ENCODE data around the gene IL9.

IL9 gene

DNA sequence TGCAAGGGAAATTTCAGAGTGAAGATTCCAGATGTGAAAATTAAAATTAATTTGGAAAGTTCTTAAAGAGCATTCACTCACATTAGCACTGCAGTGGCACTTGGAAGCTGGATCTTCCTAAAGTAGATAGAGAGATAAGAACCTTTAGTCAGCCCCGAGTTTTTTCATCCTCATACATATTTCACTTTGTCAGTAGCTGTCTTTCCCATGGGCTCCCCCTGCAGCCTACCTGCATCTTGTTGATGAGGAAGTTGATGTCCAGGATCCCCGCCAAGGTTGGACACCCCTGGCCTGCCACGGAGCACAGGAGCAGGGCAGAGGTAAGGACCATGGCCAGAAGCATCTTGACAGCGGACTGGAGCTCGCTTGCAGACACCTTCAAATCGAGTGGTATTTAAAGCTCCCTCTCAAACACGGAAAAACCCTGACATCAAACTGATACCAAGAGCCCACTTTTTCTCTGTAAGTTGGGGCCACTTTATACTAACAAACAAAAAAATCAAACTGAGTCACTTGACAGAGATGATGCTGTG lies at the start of gene IL9:
Gene IL9, minus strand, starts transcription at position 368 of the 533 bp plus-strand sequence. Its CDS starts 25 bp downstream, at position 343.
- no peak for DNase-seq (ENCODE audit: extremely low read depth, low read depth)
- TF ChIP-seq, protein P1, sequence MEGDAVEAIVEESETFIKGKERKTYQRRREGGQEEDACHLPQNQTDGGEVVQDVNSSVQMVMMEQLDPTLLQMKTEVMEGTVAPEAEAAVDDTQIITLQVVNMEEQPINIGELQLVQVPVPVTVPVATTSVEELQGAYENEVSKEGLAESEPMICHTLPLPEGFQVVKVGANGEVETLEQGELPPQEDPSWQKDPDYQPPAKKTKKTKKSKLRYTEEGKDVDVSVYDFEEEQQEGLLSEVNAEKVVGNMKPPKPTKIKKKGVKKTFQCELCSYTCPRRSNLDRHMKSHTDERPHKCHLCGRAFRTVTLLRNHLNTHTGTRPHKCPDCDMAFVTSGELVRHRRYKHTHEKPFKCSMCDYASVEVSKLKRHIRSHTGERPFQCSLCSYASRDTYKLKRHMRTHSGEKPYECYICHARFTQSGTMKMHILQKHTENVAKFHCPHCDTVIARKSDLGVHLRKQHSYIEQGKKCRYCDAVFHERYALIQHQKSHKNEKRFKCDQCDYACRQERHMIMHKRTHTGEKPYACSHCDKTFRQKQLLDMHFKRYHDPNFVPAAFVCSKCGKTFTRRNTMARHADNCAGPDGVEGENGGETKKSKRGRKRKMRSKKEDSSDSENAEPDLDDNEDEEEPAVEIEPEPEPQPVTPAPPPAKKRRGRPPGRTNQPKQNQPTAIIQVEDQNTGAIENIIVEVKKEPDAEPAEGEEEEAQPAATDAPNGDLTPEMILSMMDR (IDR thresholded peaks at IDR 0.05; ENCODE audit: low read depth, low read length), result no peak

DNA sequence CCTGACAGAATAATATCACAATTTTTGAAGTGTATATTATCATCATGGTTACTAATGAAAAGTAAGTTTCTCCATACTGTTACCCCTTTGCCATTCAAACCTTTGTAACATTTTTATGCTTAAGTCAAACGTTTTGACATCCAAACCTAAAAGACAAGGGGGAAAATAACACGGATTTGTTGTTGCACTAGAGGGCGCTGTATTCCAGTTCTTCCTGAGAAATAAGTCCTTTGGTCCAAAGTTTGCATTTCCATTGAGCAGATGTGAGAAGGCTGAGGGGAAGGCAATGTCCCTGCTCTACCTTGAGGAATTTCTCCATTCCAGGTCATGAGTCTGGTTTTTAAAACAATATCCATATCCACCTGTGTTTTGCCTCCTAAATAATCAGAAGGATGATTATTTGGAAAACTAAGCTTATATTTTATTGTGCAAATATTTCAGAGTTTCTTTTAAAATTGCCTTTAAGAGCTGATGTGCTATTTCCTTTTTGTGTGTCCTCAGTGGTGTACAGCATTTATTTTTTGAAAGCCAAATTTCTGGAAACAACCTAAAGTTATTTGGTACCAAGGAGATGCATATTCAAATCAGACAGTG lies 49.4 kb upstream of the IL9 start:
- DNase-seq (ENCODE audit: extremely low read depth, low read depth), result peak; percentile 69
- TF ChIP-seq, protein P1 (IDR thresholded peaks at IDR 0.05; ENCODE audit: low read depth, low read length), result peak; percentile 67

DNA sequence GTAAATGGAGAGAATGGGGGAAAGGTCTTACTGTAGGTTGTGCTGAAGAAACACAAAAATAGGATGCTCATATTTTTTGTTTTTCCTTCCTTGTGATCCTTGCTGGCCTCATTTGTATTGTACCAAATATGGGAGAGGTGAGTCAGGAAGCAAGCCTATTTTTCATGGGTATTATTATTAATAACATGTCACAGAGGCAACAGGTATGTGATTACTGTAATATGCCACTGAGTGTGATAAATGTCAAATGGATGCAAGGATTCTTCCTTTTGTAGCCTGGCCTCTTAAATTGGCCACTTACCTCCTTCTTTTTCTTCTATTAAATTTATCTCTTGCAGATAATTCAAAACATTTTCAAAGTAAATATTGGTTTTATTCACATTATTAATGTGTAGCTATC lies 48.9 kb upstream of the IL9 start:
- TF ChIP-seq, protein P1 (IDR thresholded peaks at IDR 0.05; ENCODE audit: low read depth, low read length), result no peak
- DNase-seq (ENCODE audit: extremely low read depth, low read depth), result no peak

GRCh38 chr5:135942202-135942771 lies 46.6 kb upstream of the IL9 start:
- no peak for DNase-seq (ENCODE audit: extremely low read depth, low read depth)

GRCh38 chr5:135941711-135942110 lies 46.1 kb upstream of the IL9 start:
- TF ChIP-seq, protein P1 (IDR thresholded peaks at IDR 0.05; ENCODE audit: low read depth, low read length), result no peak
- no peak for DNase-seq (ENCODE audit: extremely low read depth, low read depth)

More at GRCh38 chr5:135942202-135942771, 46.6 kb upstream of the IL9 start:
- TF ChIP-seq, protein P1 (IDR thresholded peaks at IDR 0.05; ENCODE audit: low read depth, low read length), result no peak

DNA sequence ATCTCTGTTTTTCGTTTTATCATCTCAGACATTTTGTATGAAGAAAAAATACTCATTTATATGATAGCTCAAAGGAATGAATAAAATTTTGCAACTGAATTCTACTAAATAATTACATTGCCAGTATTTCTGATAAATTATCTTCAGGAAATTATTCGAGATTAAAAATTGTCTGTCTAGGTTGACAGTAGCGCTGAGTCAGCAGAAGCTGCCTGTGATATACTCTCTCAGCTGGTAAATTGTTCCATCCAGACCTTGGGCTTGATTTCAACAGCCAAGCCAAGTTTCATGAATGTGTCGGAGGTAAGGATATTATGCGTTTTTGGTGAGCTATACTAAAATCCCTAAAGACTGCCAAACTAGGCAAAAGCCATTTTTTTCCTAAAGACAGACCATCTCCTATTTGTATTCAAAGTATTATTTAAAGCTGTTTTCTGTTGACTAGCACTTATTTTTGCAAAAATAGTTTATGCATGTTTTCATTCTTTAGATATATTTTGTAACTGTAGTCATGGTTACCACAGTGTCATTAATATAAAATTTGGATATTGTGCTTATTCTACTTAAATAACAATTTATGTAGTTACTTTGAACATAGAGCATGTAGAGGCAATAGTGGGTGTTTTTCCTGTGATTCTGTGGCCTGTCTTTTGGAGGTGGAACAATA lies 41.7 kb upstream of the IL9 start:
- TF ChIP-seq, protein P1 (IDR thresholded peaks at IDR 0.05; ENCODE audit: low read depth, low read length), result no peak

GRCh38 chr5:135934939-135935338 lies 39.3 kb upstream of the IL9 start:
- no peak for DNase-seq (ENCODE audit: extremely low read depth, low read depth)
- TF ChIP-seq, protein P1 (IDR thresholded peaks at IDR 0.05; ENCODE audit: low read depth, low read length), result no peak

More for the DNA sequence above, 41.7 kb upstream of the IL9 start:
- DNase-seq (ENCODE audit: extremely low read depth, low read depth), result no peak
